ENCODE results near the gene CDC37. TPM values are rescaled to one million over a fixed set of nuclear protein-coding genes. Genes with fewer than 3 reads are reported as not detected.

CDC37 gene
- total RNA-seq, 1 experiment from 2014 or later = 560 TPM

GRCh38 chr19:10430505-10431253 is 27.3 kb upstream of the CDC37 start:
- POLR2A ChIA-PET (ENCODE audit: unreplicated experiment) = interaction anchor here (0.6 kb wide), 1 partner anchor 219 kb away, joined by 7 read pairs; no protein-coding TSS in a partner anchor

DNA sequence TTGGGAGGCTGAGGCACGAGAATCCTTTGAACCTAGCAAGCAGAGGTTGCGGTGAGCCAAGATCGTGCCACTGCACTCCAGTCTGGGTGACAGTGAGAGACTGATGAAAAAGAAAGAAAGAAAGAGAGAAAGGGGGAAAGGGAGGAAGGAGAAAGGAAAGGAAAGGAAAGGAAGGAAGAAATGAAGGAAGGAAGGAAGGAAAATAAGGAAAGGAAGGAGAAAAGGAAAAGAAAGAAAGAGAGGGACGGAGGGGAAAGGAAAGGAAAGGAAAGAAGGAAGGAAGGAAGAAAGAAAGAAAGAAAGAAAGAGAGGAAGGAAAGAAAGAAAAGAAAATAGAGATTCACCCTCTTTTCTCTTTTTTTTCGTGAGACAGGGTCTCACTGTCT is 25.6 kb upstream of the CDC37 start:
- POLR2A ChIA-PET (ENCODE audit: unreplicated experiment) = no interaction called here
- TF ChIP-seq, protein P1, sequence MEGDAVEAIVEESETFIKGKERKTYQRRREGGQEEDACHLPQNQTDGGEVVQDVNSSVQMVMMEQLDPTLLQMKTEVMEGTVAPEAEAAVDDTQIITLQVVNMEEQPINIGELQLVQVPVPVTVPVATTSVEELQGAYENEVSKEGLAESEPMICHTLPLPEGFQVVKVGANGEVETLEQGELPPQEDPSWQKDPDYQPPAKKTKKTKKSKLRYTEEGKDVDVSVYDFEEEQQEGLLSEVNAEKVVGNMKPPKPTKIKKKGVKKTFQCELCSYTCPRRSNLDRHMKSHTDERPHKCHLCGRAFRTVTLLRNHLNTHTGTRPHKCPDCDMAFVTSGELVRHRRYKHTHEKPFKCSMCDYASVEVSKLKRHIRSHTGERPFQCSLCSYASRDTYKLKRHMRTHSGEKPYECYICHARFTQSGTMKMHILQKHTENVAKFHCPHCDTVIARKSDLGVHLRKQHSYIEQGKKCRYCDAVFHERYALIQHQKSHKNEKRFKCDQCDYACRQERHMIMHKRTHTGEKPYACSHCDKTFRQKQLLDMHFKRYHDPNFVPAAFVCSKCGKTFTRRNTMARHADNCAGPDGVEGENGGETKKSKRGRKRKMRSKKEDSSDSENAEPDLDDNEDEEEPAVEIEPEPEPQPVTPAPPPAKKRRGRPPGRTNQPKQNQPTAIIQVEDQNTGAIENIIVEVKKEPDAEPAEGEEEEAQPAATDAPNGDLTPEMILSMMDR (conservative IDR thresholded peaks at IDR 0.05; ENCODE audit: low read depth, low read length) = no peak
- TF ChIP-seq EZH2 (IDR thresholded peaks at IDR 0.05; ENCODE audit: low read length, unreplicated experiment) = no peak

More at GRCh38 chr19:10430505-10431253, 27.3 kb upstream of the CDC37 start:
- CTCF ChIA-PET = no interaction called here
- Histone ChIP-seq H3K36me3 (ENCODE audit: low read depth, low read length) (no peaks in the 10 kb centered on the region), H3F3A (ENCODE audit: low read length, unreplicated experiment) (no peaks in the 10 kb centered on the region), H3K4me1 (ENCODE audit: insufficient read depth, low read length) (peaks cover 25% of the 10 kb centered on the region; the same call in 1 of the 2 replicates), H3K9ac (ENCODE audit: low read length) (no peak overlapping the region), H3K9me3 (ENCODE audit: low read length) (no peaks in the 10 kb centered on the region), H3K27me3 (ENCODE audit: low read length) (peaks cover 21% of the 10 kb centered on the region), H3K9me2 (replicated peaks; ENCODE audit: low read length) (no peaks in the 10 kb centered on the region), H2AFZ (ENCODE audit: low read length) (peak overlapping the region; percentile 70; the same call in 1 of the 2 replicates), H3K79me2 (ENCODE audit: low read length) (no peaks in the 10 kb centered on the region), H3K27ac (ENCODE audit: low read length) (no peak overlapping the region), H4K20me1 (ENCODE audit: low read length) (no peaks in the 10 kb centered on the region), H3K4me2 (ENCODE audit: low read length) (peak overlapping the region; percentile 75), H3K4me3 (ENCODE audit: low read length) (peak overlapping the region; percentile 56)
- TF ChIP-seq, protein P1 (conservative IDR thresholded peaks at IDR 0.05; ENCODE audit: low read depth, low read length) = no peak
- TF ChIP-seq EZH2 (IDR thresholded peaks at IDR 0.05; ENCODE audit: low read length, unreplicated experiment) = no peak
- no peak for TF ChIP-seq EZH2phosphoT487 (IDR thresholded peaks at IDR 0.05; ENCODE audit: borderline replicate concordance, low read length)
- ATAC-seq (peak; percentile 31), DNase-seq (peak; percentile 30)
- intact Hi-C loops (cut with micrococcal nuclease) = no loop called here
- no TSS peak for BruUV-seq (replicated peaks)

GRCh38 chr19:10427169-10427568 is 23.8 kb upstream of the CDC37 start:
- DNase-seq = no peak
- BruUV-seq (replicated peaks) = no TSS peak
- peaks cover 23% of the 10 kb centered on the region for H3K27me3 ChIP-seq (ENCODE audit: low read length)
- peaks cover 25% of the 10 kb centered on the region for H3K4me1 ChIP-seq (ENCODE audit: insufficient read depth, low read length)
- intact Hi-C loops (cut with micrococcal nuclease) = no loop called here
- no peaks in the 10 kb centered on the region for H3K36me3 ChIP-seq (ENCODE audit: low read depth, low read length)
- ATAC-seq = no peak
- no peak overlapping the region for H2AFZ ChIP-seq (ENCODE audit: low read length)
- H3K9me3 ChIP-seq (ENCODE audit: low read length) = no peaks in the 10 kb centered on the region
- no peaks in the 10 kb centered on the region for H3K79me2 ChIP-seq (ENCODE audit: low read length)
- no peaks in the 10 kb centered on the region for H4K20me1 ChIP-seq (ENCODE audit: low read length)
- H3K9ac ChIP-seq (ENCODE audit: low read length) = no peak overlapping the region
- TF ChIP-seq EZH2 (IDR thresholded peaks at IDR 0.05; ENCODE audit: low read length, unreplicated experiment) (no peak), EZH2phosphoT487 (IDR thresholded peaks at IDR 0.05; ENCODE audit: borderline replicate concordance, low read length) (no peak)
- TF ChIP-seq, protein P1 (conservative IDR thresholded peaks at IDR 0.05; ENCODE audit: low read depth, low read length) = no peak
- no peaks in the 10 kb centered on the region for H3K9me2 ChIP-seq (replicated peaks; ENCODE audit: low read length)
- no peak overlapping the region for H3K4me3 ChIP-seq (ENCODE audit: low read length)
- H3K4me2 ChIP-seq (ENCODE audit: low read length) = no peak overlapping the region
- H3F3A ChIP-seq (ENCODE audit: low read length, unreplicated experiment) = no peaks in the 10 kb centered on the region
- POLR2A ChIA-PET (ENCODE audit: unreplicated experiment) = no interaction called here
- CTCF ChIA-PET = interaction anchor here (0.6 kb wide), 1 partner anchor 33 kb away, joined by 3 read pairs; no protein-coding TSS in a partner anchor
- H3K27ac ChIP-seq (ENCODE audit: low read length) = no peak overlapping the region

More for the DNA sequence above, 25.6 kb upstream of the CDC37 start:
- intact Hi-C loops (cut with micrococcal nuclease) = no loop called here
- no peaks in the 10 kb centered on the region for H3F3A ChIP-seq (ENCODE audit: low read length, unreplicated experiment)
- no peaks in the 10 kb centered on the region for H4K20me1 ChIP-seq (ENCODE audit: low read length)
- no peaks in the 10 kb centered on the region for H3K9me3 ChIP-seq (ENCODE audit: low read length)
- DNase-seq = no peak
- H3K27me3 ChIP-seq (ENCODE audit: low read length) = peaks cover 21% of the 10 kb centered on the region
- H3K9me2 ChIP-seq (replicated peaks; ENCODE audit: low read length) = no peaks in the 10 kb centered on the region
- ATAC-seq = no peak
- no TSS peak for BruUV-seq (replicated peaks)
- H3K4me2 ChIP-seq (ENCODE audit: low read length) = no peak overlapping the region
- H2AFZ ChIP-seq (ENCODE audit: low read length) = no peak overlapping the region
- no peaks in the 10 kb centered on the region for H3K79me2 ChIP-seq (ENCODE audit: low read length)
- no peak overlapping the region for H3K27ac ChIP-seq (ENCODE audit: low read length)
- CTCF ChIA-PET = no interaction called here
- peaks cover 34% of the 10 kb centered on the region for H3K4me1 ChIP-seq (ENCODE audit: insufficient read depth, low read length)
- H3K9ac ChIP-seq (ENCODE audit: low read length) = no peak overlapping the region
- H3K36me3 ChIP-seq (ENCODE audit: low read depth, low read length) = no peaks in the 10 kb centered on the region
- no peak overlapping the region for H3K4me3 ChIP-seq (ENCODE audit: low read length)

Data from PC-3 (cell line).